NCI-H1417 (cell line): ENCODE results near the gene NDRG4.

ENCODE experiments used
- DNase-seq, 3 experiments: peaks; one replicate each; lab custom pipeline; 2025; lab: John Stamatoyannopoulos, UW

The NDRG4 gene

GRCh38 chr16:58494981-58495520, 4.9 kb upstream of the NDRG4 start:
- peak; percentile 80 to 99 (median 92) for DNase-seq

GRCh38 chr16:58495521-58496331, 4.2 kb upstream of the NDRG4 start:
- peak in 2 of 3 experiments; percentile 57 to 85 for DNase-seq

- no peak for DNase-seq
Observed at GRCh38 chr16:58497468-58497867, 2.5 kb upstream of the NDRG4 start.

GRCh38 chr16:58497935-58498334, 2.0 kb upstream of the NDRG4 start:
- DNase-seq = no peak

- DNase-seq = no peak
Observed at GRCh38 chr16:58498341-58499091, 1.4 kb upstream of the NDRG4 start.

- DNase-seq = no peak
Observed at GRCh38 chr16:58499092-58499511, 841 bp upstream of the NDRG4 start.

GRCh38 chr16:58500430-58501241, 693 bp downstream of the NDRG4 start:
- DNase-seq = peak in 2 of 3 experiments; percentile 77 to 81

- DNase-seq = peak; percentile 55 to 81 (median 80)
Observed at GRCh38 chr16:58501242-58502131, 1.5 kb downstream of the NDRG4 start.

GRCh38 chr16:58502217-58502921, 2.4 kb downstream of the NDRG4 start:
- DNase-seq = no peak

- DNase-seq = no peak
Observed at GRCh38 chr16:58503166-58503862, 3.4 kb downstream of the NDRG4 start.

GRCh38 chr16:58503863-58504688, 4.1 kb downstream of the NDRG4 start:
- no peak for DNase-seq

- no peak for DNase-seq
Observed at GRCh38 chr16:58506241-58507194, 6.6 kb downstream of the NDRG4 start.

GRCh38 chr16:58507195-58507962, 7.4 kb downstream of the NDRG4 start:
- DNase-seq = no peak

GRCh38 chr16:58507963-58508670, 8.2 kb downstream of the NDRG4 start:
- no peak for DNase-seq

GRCh38 chr16:58508671-58509251, 8.8 kb downstream of the NDRG4 start:
- no peak for DNase-seq
